ENCODE data around the gene NRK.

NRK gene

GRCh38 chrX:105876658-105877057 is 54.3 kb downstream of the NRK start:
- H4K20me1 ChIP-seq, result no peaks in the 10 kb centered on the region
- H3K9ac ChIP-seq, result no peak overlapping the region
- no peak overlapping the region for H3K4me3 ChIP-seq
- H3K4me2 ChIP-seq, result no peak overlapping the region
- H3K27me3 ChIP-seq, result peaks cover 54% of the 10 kb centered on the region
- H3K27ac ChIP-seq, result no peak overlapping the region
- no peaks in the 10 kb centered on the region for H3K36me3 ChIP-seq
- no peaks in the 10 kb centered on the region for H3K4me1 ChIP-seq
- no peaks in the 10 kb centered on the region for H3K9me3 ChIP-seq
- TF ChIP-seq Cebpa-rat (IDR thresholded peaks at IDR 0.05), result no peak

GRCh38 chrX:105880491-105880890 is 58.2 kb downstream of the NRK start:
- Histone ChIP-seq H3K4me3 (no peak overlapping the region), H3K27me3 (peaks cover 57% of the 10 kb centered on the region), H3K4me1 (no peaks in the 10 kb centered on the region), H3K4me2 (no peak overlapping the region), H3K27ac (no peak overlapping the region), H3K36me3 (no peaks in the 10 kb centered on the region), H3K9me3 (no peaks in the 10 kb centered on the region), H4K20me1 (no peaks in the 10 kb centered on the region), H3K9ac (no peak overlapping the region)
- TF ChIP-seq Cebpa-rat (IDR thresholded peaks at IDR 0.05), result no peak

DNA sequence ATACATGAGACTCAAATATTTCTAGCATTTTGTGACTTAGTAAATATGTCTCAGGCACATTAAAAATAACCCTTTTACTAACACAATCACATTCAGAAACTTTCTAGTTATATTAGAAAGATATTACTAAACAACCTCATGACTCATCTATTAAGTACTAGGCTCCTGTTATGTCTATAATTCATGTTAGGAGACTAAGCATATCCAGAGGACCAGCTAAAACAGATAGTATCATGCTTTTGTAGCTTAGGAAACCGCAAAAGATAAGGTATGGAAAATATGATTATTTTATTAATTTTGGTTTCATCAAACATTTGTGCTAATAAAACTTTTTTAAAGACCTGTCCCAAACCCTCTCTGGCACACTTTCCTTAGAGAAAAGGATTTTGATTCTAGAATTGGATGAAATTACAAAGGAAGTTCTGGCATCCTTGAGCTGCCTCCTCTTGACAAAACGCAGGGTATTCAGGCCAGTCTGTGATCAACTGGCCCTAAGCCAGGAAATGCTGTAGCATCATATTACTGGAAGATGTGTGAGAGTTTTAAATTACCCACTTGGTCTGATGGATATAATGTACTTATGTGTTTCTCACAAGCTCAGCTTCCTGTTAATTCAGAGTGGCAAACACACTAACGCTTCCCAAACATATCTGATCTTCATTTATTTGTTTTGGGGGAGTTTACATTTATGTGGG is 60.4 kb downstream of the NRK start:
- no peaks in the 10 kb centered on the region for H4K20me1 ChIP-seq

DNA sequence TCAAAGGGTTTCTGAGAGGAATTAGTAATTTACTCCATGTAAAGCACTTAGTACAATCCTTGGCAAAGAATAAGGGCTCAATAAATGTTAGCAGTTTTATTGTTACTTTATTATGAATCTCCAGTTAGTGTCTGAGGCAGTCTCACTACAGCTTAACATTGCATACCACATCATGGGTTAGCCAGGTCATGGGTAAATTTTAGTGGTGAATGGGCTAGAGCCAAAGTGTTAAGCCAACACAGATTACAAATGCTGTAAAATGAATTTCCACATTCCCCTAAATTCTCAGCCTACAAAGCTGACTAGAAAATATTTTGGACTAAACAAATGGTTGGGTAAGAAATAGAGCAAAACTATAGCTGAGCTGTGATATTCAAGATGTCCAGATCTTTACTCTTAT is 72.4 kb downstream of the NRK start:
- Histone ChIP-seq H3K27ac (no peak overlapping the region), H3K4me2 (no peak overlapping the region), H3K4me1 (no peaks in the 10 kb centered on the region), H3K4me3 (no peak overlapping the region), H3K36me3 (no peaks in the 10 kb centered on the region), H3K9me3 (no peaks in the 10 kb centered on the region), H4K20me1 (no peaks in the 10 kb centered on the region), H3K9ac (no peak overlapping the region), H3K27me3 (peaks cover 94% of the 10 kb centered on the region)
- no peak for TF ChIP-seq Cebpa-rat (IDR thresholded peaks at IDR 0.05)

More for the DNA sequence above, 60.4 kb downstream of the NRK start:
- no peaks in the 10 kb centered on the region for H3K4me1 ChIP-seq
- H3K4me3 ChIP-seq, result no peak overlapping the region
- H3K27ac ChIP-seq, result no peak overlapping the region
- no peak for TF ChIP-seq Cebpa-rat (IDR thresholded peaks at IDR 0.05)
- no peak overlapping the region for H3K4me2 ChIP-seq
- H3K9me3 ChIP-seq, result no peaks in the 10 kb centered on the region
- no peak overlapping the region for H3K9ac ChIP-seq
- no peaks in the 10 kb centered on the region for H3K36me3 ChIP-seq
- peaks cover 69% of the 10 kb centered on the region for H3K27me3 ChIP-seq

DNA sequence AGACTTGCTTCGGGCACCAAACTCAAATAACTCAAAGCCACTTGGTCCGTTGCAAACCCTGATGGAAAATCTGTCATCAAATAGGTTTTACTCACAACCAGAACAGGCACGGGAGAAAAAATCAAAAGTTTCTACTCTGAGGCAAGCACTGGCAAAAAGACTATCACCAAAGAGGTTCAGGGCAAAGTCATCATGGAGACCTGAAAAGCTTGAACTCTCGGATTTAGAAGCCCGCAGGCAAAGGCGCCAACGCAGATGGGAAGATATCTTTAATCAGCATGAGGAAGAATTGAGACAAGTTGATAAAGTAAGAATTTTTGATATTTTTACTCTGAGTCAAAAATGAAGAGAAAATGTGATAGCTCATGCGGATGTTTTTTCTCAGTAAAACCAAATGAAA is 87.2 kb downstream of the NRK start:
- no peak for TF ChIP-seq Cebpa-rat (IDR thresholded peaks at IDR 0.05)

GRCh38 chrX:105910563-105911105 is 88.3 kb downstream of the NRK start:
- H3K4me2 ChIP-seq, result no peak overlapping the region
- TF ChIP-seq Cebpa-rat (IDR thresholded peaks at IDR 0.05), result no peak
- H4K20me1 ChIP-seq, result peaks cover 9% of the 10 kb centered on the region; the same call in 1 of the 2 replicates
- peaks cover 74% of the 10 kb centered on the region for H3K27me3 ChIP-seq
- H3K36me3 ChIP-seq, result no peaks in the 10 kb centered on the region
- H3K27ac ChIP-seq, result no peak overlapping the region
- no peak overlapping the region for H3K9ac ChIP-seq
- no peaks in the 10 kb centered on the region for H3K4me1 ChIP-seq
- H3K9me3 ChIP-seq, result no peaks in the 10 kb centered on the region
- no peak overlapping the region for H3K4me3 ChIP-seq

More for the DNA sequence above, 87.2 kb downstream of the NRK start:
- Histone ChIP-seq H3K36me3 (no peaks in the 10 kb centered on the region), H3K9ac (no peak overlapping the region), H3K9me3 (no peaks in the 10 kb centered on the region), H3K27ac (no peak overlapping the region), H3K27me3 (peaks cover 73% of the 10 kb centered on the region), H3K4me2 (no peak overlapping the region), H4K20me1 (peaks cover 9% of the 10 kb centered on the region; the same call in 1 of the 2 replicates), H3K4me3 (no peak overlapping the region), H3K4me1 (no peaks in the 10 kb centered on the region)

- no peaks in the 10 kb centered on the region for H3K4me1 ChIP-seq
- no peak overlapping the region for H3K4me2 ChIP-seq
- no peaks in the 10 kb centered on the region for H4K20me1 ChIP-seq
- no peaks in the 10 kb centered on the region for H3K9me3 ChIP-seq
- TF ChIP-seq Cebpa-rat (IDR thresholded peaks at IDR 0.05), result no peak
- no peaks in the 10 kb centered on the region for H3K36me3 ChIP-seq
- H3K4me3 ChIP-seq, result no peak overlapping the region
- H3K27me3 ChIP-seq, result peaks cover 69% of the 10 kb centered on the region
- no peak overlapping the region for H3K27ac ChIP-seq
- no peak overlapping the region for H3K9ac ChIP-seq
These were observed 122.9 kb downstream of the NRK start for GRCh38 chrX:105945266-105945665.

DNA sequence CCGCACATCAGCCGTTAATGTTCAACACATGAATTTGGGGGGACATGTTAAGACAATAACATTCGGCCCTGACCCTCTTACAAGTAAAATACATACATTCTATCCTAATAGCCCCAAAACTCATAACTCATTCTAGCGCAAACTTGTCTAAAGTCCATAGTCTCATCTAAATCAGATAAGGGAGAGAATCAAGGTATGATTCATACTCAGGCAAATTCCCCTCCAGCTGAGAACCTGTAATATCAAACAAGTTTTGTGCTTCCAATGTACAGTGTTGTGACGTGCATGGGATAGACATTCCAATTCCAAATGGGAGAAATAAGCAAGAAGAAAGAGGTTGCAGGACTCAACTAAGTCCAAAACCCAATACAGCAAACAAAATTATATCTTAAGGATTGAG is 147.1 kb downstream of the NRK start:
- H3K9me3 ChIP-seq, result no peaks in the 10 kb centered on the region
- no peak overlapping the region for H3K4me2 ChIP-seq
- H4K20me1 ChIP-seq, result no peaks in the 10 kb centered on the region
- no peak overlapping the region for H3K4me3 ChIP-seq
- H3K27me3 ChIP-seq, result peaks cover 64% of the 10 kb centered on the region
- no peak overlapping the region for H3K27ac ChIP-seq
- H3K9ac ChIP-seq, result no peak overlapping the region
- TF ChIP-seq Cebpa-rat (IDR thresholded peaks at IDR 0.05), result no peak
- H3K4me1 ChIP-seq, result no peaks in the 10 kb centered on the region
- H3K36me3 ChIP-seq, result no peaks in the 10 kb centered on the region

- H3K4me2 ChIP-seq, result no peak overlapping the region
- no peak for TF ChIP-seq Cebpa-rat (IDR thresholded peaks at IDR 0.05)
- H3K4me1 ChIP-seq, result no peaks in the 10 kb centered on the region
- H3K27me3 ChIP-seq, result peaks cover 81% of the 10 kb centered on the region
- H3K36me3 ChIP-seq, result no peaks in the 10 kb centered on the region
- no peaks in the 10 kb centered on the region for H4K20me1 ChIP-seq
- peaks cover 6% of the 10 kb centered on the region; the same call in 1 of the 2 replicates for H3K9me3 ChIP-seq
- H3K27ac ChIP-seq, result no peak overlapping the region
- H3K4me3 ChIP-seq, result no peak overlapping the region
- no peak overlapping the region for H3K9ac ChIP-seq
These were observed 150.5 kb downstream of the NRK start for GRCh38 chrX:105972690-105973386.

- no peaks in the 10 kb centered on the region for H4K20me1 ChIP-seq
- H3K9me3 ChIP-seq, result peaks cover 6% of the 10 kb centered on the region; the same call in 1 of the 2 replicates
- H3K36me3 ChIP-seq, result no peaks in the 10 kb centered on the region
- no peaks in the 10 kb centered on the region for H3K4me1 ChIP-seq
- no peak overlapping the region for H3K27ac ChIP-seq
- H3K9ac ChIP-seq, result no peak overlapping the region
- no peak overlapping the region for H3K4me3 ChIP-seq
- no peak for TF ChIP-seq Cebpa-rat (IDR thresholded peaks at IDR 0.05)
- H3K4me2 ChIP-seq, result no peak overlapping the region
- peaks cover 81% of the 10 kb centered on the region for H3K27me3 ChIP-seq
These were observed 151.0 kb downstream of the NRK start for GRCh38 chrX:105973387-105973739.

All from BLaER1 (cell line).